ENCODE data around the gene SEMA3D.
A peak's percentile ranks its signal among the peaks of the same experiment; 100 is the strongest.

Gene SEMA3D

DNA sequence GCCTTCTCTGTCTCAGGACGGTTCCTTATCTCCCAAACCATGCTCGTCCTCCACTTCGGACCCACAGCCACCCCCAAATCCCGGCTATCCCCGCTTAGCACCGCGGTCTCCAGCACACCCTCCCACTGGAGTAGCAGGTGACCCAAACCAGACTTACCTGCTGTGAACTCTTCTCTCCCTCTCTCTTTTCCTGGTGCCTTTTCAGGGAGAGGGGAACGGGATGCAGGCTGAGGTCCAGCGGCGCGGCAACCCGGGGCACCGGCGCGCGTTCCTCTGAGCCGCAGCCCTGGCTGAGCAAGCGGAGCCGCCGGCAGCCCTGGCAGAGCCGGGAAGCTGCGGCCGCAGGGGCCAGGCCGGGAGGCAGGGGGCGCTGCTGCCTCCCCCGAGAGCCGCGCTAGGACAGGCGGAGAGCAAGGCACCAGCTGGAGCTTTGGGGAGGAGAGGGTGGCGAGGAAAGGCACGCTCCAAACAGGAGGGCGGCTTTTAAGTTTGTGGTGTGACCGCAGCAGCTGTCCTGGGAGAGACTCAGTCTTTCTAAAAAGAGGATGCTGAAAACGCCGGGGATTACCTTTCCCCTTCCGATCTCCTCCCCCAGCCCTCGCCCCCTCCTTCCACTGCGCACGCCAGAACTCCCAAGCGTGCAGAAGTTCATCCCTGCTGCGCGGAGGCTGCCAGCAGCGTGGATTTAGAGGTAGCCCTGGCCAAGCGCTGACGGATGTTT lies at the start of gene SEMA3D:
SEMA3D (minus strand) TSS at position 536 of the 721 bp plus-strand sequence. CDS start 65,165 bp downstream, outside the sequence.
- peak; percentile 48 to 78 (median 68) for DNase-seq

DNA sequence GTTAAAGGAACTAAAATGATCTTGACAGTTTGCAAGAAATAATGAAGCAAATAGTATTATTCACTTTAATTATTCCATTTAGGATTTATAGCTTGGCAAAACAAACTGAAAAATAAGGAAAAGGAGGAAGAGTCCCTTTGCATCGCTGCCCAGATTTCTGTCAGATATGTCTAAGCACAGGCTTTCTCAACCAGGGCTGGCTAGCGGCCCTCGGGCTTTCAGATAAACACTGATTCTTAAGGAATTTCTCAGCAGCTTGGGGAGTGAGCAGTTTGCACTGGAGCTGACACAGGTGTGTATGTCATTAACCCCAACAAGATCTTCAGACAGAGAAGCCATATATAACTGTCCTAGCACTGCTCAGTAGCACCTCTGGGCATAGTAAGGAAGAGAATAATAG lies 47.9 kb upstream of the SEMA3D start:
- DNase-seq: no peak

DNA sequence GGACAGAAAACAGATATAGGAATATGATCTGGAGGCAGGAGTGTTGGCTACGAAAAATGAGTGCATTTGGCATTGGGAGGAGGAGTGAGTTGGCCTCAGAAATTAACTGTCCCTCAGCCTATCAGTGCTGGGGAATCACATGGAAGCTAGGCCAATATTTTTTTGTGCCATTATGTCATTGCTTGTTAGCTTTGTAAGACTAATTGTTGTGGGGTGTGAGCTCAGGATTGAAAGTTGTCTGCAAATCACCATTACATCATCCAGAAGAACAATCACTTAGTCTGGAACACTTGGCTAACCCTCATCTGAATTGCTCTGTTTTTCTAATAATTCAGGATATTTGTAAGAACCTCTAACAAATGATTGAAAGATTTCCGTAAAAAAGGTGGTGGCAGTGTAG lies 45.2 kb upstream of the SEMA3D start:
- DNase-seq: no peak

DNA sequence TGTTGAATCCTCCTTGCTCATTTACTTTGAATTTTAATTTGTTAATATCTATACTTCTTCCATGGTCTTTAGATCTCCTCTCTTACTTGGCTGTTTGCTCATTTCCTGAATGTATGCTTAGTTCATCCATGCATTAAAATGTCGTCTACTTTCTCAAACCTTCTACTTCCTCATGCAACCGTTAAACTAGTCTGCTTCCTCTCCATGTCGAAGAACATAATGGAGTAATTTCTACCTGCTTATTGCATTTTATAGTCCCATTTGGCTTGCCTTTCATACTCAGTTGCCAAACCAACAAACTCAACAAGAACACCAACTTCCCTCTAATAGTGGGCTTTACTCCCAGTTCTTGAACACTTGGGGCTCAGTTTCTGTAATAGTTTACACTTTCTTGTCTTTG lies 43.8 kb upstream of the SEMA3D start:
- DNase-seq: no peak

DNA sequence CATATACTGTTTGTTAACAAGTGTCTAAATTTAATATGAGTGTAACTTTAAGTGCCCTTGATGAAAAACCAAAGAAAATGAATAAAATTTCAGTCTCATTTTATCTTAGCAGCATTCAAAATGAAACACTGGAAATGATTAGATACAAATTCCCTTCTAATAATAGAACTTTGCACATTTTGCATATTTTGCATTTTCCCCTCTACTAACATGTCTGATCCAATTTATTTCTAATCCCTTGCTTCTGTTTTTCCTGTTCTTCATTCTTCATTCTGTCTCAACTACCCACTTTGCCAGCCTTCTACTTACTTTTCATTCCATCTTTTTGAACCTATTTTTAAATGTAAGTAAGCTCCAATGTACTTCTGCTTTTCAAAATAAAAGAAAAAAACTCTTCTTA lies 42.7 kb upstream of the SEMA3D start:
- DNase-seq: no peak

DNA sequence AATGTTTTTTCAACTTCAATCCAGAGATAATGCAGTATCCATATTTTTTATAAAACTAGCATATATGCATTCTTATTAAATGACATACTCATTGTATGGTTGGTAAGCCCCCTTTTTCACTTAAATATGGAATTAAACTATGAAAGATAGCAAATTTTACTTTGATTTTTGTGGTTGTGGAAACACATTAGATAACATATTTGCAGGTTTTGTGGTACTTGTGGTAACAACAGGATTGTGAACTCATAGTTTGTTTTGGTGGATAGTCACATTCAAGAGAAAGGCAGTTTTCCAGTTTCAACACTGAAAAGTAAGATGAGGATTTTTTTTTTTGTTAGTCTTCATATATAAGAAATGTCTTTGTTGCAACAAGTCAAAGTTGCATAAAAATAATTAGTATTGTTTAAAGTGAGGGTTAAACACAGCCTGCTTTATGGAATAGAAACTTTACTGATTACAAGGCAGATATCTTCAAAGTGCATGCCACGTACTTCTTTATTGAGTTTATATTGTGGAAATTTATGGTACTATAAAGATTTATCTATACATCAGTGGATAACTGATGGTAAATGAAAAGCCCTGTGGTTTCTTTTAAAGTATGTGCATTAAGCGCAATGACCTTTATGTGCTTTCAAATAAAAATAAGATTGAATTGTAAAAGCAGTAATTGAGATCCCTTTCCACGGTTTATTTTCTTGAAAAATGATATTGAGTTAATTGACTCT lies 39.7 kb upstream of the SEMA3D start:
- DNase-seq: no peak

DNA sequence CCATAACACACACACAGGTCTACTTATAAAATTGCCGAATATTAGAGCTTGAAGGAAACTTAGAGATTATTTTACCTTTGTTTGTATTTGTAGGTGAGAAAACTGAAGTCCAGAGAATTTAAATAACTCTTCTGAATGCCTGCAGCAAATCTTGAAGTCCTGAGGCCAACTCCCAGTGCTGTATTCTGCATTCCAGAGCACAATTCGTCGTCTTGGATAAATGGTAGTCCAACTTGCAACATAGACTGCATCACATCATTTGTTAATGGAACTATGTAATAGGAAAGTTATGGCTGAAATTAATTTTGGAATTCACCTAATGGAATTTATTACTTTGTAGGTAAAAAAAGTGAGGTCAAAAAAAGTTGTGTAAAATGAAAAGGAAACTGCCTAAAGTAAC lies 37.3 kb upstream of the SEMA3D start:
- DNase-seq: no peak

DNA sequence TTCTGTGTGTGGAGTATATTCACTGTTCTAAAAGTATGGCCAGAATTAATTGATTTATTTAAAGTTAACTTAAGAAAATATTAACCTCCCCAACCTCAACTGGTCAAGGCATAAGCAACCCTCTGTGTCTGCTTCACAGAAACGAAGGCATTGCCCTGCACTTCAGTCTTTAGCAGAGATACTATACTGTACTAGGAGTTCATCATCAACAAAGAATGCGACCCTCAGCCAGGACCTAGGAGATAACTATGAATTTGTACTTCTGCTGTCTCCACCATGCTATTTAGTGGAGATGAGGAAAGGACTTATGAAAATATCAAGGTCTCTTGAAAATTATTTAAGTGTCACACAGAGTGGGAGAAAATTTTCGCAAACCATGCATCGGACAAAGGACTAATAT lies 35.7 kb upstream of the SEMA3D start:
- DNase-seq: no peak

DNA sequence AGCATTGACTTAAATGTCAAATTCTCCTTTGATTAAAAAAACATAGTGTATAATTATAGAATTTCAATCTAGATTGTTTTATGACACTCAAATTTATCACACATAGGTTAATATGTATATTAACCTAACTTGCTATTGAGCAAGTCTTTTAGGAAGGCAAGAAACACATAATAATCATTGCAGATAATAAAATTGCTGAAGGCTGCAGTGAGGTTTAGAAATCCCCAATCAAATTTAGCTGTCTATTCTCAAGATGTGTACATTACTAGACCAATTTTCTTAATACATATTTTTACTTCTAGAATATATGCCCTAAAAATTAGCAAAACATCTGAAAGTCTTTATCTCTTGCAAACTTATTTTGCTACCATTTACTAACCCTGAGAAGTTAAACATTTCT lies 34.9 kb upstream of the SEMA3D start:
- no peak for DNase-seq

DNA sequence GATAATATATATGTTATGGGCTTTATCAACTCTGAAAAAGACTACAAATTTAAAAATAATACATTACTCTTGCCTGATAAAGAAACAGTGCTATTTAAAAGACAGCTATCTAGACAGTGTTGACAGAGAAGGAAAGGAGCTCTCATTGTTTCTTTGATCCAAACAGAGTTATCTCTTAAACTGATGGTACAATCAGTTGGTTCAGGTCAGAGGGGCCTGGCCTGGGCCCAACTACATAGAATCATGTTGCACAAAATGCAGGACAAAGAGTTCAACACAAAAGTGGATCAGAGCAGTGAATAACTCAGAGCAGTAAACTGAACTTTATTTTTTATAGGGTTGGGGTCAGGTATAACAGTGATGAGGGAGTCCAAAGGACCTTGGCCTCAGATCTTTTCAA lies 33.8 kb upstream of the SEMA3D start:
- DNase-seq: no peak

DNA sequence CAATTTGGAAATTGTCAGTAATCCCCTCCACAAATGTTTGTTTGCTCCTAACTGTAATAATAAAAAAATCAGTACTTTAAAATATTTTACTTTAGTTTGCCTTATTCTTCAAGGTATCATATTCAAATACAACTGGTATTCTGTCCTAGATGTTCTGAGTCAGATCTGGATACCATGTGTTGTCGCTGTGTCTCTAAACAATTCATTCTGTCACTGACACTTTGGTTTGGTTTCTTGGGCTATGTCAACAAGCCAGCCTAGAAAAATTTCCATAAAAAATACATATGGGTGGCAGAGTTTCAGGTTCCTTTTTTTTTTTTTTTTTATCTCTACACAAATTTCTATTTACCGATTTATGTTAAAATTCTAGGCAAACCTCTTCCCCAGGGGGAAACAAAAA lies 33.2 kb upstream of the SEMA3D start:
- no peak for DNase-seq

DNA sequence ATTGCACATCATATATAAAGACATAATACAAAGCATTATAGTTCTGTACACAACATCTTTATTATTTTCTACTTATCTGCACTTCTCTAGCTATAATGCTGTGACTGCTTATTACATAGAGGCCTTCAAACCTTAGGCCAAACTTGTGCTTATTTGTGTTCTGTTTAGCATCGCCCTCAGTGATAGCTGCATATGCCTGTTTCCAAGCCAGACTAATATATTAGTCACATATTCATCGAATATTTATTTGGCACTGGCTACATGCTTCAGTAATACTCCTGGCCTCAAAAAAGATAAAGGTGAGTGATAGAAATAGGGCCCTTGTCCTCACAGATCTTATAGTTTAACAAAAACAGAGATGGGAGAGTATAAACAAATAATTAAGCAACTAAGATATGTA lies 30.2 kb upstream of the SEMA3D start:
- DNase-seq: no peak

DNA sequence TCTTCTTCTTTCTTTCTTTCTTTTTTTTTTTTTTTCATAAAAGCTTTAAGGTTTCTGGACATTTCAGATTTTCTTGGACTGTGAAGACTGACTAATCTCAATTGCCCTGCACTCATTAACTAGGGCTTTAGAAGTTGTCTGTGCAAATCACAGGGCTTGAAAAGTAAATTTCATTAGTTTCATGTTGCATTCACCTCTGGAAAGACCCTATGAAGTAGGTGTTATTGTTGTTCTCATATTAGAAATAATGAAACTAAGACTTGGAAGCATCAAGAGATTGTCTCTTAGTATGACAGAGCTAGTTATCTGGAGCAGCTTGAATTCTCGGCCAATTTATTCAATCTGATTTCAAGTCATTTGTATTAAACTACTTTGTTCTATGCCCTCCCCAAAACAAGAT lies 28.2 kb upstream of the SEMA3D start:
- DNase-seq: no peak

DNA sequence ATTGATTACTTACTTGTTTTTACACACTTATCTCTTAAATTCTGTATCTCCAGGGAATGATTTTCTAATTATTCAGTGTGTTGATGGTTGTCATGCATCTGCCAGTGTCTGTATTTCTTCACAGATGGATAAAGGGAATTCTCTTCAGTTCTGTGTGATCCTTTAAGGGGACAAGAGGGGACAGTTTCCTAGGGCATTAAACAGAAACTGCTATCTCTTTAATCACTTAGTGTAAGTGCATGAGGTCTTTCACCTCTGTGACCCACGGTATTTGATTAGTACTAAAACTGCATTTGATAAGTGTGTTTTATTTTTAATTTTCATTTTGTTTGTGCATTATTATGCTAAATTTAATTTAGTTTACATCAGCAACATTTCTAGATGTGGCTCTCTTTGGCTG lies 26.6 kb upstream of the SEMA3D start:
- DNase-seq: no peak

DNA sequence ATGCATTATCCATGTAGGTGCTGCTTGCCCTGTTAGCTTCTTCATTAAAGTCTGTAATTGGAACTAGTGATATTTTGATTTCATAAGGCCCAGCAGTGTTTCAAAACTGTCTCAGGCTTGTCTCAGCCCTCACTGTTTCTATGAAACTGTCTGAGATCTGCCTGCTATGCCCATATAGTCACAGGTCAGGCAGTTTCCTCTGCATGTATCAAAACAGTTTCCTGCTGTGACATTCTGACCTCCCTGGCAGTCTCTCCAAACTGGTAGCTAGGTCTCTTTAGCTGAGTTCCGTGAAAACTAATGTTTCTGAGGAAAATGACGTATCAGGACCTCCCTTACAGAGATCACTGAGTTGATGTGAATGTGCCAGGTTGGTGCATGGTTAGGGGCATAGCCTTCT lies 18.9 kb upstream of the SEMA3D start:
- no peak for DNase-seq

DNA sequence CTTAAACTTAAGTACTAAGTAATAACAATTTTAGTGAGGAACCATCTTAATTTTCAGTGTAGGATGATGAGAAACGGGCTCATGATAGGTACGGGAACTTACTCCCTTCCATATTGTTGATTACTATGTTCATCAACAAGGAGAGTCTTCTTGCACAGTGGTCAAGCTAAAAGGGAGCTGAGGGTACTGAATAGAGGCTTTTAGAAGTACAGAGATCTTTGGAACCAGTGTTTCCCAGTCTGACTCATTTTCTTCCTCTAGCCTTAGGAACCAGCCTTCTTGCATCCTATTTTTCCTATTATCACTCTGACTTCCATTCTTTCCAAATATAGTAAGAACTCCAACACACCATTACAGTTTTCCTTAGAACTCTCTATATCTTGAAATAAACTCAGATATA lies 17.6 kb upstream of the SEMA3D start:
- DNase-seq: no peak

DNA sequence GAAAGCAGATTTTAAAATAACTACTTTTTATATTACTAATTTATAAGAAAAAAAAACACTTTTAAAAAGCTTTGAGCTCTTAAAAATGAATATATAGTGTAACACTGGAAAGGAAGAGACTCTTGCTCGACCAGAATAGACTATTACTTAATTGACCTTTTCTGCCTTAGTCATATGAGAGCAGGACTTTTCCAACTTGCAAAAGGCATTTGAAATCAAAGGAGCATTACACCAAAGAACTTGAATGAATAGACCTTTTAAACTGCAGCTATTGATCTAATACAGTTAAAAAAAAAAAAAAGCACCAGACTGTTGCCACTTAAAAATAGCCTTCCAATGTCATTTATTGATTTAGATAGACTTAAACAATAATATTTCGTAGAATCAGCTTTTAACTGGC lies 17.2 kb upstream of the SEMA3D start:
- DNase-seq: no peak

DNA sequence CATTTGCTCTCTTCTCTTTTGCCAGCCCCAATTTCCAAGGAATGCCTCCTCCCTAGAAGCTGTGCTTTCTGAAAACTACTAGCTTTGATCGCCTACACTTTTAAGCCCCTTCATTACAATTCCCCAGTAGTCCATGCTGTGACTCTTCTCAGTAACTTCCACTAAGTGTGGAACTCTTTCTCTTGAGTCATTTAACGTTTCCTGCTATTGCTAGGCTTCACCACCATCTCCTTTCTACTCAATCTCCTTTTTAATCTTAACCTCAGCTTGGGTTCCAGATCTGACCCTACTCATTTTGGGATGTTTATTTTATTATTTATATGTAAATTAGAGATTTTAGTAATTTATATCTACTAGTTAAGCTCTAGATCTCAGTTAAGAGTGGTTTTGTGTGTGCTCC lies 14.4 kb upstream of the SEMA3D start:
- no peak for DNase-seq

DNA sequence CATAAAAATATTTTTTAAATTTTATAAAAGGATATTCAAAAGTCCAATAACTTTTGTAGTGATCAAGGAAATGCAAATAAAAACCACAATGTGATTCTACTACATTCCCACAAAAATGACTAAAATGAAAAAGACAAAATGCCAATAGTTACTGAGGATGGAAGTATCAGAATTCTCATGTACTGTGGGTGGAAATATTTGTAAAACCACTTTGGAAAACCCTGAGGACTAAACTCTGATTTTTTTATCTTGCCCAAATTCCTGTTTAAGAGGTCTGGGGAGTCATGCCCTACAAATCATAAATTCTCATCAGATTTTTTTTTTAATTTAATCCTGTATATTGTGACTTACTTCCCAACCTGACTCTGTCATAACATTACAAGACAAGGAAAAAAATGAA lies 9.8 kb upstream of the SEMA3D start:
- no peak for DNase-seq

DNA sequence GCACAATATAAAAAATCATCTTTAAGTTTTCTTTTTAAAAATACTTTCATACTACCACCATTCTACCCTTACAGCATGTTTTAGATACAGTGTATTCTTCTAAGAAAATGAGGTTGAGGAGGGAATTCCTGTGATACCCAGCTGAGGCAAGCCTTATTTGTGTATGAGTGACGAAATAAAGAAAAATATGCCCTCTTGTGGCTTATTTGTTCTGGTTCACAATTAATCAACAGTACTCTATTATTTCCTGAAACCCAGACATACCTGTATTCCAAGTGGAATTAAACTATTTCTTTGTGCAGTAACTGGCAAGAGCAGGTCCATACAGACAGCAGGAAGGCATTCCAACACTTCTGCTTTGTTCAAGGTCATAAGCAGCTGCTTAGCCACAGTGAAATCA lies 4.5 kb upstream of the SEMA3D start:
- peak in 1 of 3 donors; percentile 2 for DNase-seq

DNA sequence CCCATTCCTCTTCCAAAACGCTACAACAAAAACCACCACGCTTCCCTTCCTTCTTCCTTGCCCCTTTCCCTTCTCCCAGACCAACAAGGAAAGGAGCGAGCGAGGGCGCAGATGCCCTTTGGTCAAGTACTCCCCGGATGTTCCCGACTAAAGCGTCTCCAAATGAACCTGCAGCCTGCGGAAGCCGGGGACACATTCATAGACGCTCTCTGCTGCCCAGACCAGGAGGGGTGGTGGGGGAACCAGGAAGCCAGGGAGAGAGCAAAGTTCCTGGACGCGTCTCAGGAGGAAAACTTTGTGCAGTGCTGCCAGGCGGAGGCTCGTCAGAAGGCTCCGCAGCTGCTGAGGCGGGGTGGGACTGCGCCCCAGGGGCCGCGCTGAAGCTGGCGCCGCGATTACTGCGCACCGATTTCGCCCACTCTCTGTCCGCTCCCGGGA lies 754 bp downstream of the SEMA3D start:
- peak in 1 of 3 donors; percentile 10 for DNase-seq

DNA sequence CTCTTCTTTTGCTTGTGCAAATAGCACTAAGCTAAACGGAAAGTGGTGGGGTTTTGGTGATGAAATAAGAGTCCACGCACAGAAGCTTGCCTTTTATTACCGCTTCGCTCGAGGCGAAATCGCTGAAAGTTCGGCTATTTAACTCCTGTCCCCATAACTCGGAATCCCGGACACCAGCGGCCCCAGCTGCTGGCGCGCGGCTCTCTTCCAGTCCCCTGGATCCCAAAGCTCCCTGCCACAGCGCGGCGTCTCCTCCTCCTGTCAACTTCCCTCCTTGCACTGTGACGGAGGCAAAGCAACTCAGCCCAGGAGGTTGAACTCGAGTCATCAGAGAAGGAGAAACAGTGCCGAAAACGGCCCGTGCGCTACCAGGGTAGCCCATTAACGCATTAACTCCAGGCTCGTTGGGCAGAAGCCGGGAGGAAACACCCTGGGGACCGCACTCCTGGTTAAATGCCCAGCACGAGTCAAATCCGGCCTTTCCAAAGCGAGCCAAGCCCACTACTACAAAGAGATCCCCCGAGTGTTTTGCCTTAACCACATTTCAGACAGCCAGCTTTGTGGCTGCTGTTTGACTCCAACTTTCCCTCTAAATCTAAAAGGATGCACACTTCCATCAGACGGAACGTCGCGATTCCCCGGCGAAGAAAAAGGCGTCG lies 1.3 kb downstream of the SEMA3D start:
- peak; percentile 32 to 43 (median 37) for DNase-seq

DNA sequence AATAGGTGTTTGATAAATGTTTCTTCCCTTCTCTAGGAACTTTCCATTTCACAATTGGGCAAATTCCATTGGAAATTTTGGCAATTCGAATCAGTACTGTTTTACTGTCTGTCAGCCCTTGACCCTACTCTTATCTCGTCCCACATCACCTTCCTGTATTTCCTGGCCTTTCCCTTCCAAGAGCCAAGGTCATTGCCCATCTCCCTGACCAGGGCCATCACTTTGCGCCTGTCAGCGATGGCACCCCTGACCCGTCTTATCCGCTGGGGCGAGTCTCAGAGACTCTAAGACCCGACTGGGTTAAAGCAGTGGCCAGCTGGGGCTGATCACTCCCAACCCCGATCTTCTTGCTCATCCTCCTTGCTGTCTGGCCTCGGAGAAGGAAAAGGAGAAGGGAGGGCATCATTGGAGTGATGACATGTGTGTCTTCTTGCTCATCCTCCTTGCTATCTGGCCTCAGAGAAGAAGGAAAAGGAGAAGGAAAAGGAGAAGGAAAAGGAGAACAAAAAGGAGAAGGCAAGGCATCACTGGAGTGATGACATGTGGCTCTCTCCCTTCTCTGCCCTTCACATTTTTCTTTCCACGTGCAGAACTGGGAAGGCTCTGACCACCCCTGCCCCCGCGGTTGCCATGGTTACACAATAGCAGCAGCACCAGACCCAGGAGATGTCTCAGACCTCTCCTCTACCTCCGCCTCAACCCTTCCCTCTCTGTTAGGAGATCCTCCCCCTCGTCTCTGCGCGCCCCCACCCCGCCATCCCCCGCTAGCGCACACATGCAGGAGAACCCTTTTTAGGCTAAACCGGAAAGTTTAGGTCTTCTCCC lies 2.0 kb downstream of the SEMA3D start:
- peak; percentile 27 to 44 (median 38) for DNase-seq
